GM21381 (cell line): ENCODE results near the gene AHNAK.
"Not testable (repeated sequence)": the region's sequence is repeated elsewhere in the genome, so short reads cannot be mapped to it uniquely, and the experiment has no call there.

ENCODE experiments used
- ATAC-seq: cut with Tn5 transposase; IDR thresholded peaks from one replicate; pipeline ENCODE4 v1.9.1; 2021; ENCODE audit warnings: mild to moderate bottlenecking, moderate library complexity; ENCODE audit not compliant: unreplicated experiment

The AHNAK gene

GRCh38 chr11:62466444-62466843, 80.2 kb downstream of the AHNAK start:
- ATAC-seq, result no peak

GRCh38 chr11:62464655-62465054, 82.0 kb downstream of the AHNAK start:
- ATAC-seq, result no peak

GRCh38 chr11:62463121-62463542, 83.5 kb downstream of the AHNAK start:
- ATAC-seq, result no peak

- ATAC-seq, result no peak
These were observed 84.1 kb downstream of the AHNAK start for GRCh38 chr11:62462508-62462892.

DNA sequence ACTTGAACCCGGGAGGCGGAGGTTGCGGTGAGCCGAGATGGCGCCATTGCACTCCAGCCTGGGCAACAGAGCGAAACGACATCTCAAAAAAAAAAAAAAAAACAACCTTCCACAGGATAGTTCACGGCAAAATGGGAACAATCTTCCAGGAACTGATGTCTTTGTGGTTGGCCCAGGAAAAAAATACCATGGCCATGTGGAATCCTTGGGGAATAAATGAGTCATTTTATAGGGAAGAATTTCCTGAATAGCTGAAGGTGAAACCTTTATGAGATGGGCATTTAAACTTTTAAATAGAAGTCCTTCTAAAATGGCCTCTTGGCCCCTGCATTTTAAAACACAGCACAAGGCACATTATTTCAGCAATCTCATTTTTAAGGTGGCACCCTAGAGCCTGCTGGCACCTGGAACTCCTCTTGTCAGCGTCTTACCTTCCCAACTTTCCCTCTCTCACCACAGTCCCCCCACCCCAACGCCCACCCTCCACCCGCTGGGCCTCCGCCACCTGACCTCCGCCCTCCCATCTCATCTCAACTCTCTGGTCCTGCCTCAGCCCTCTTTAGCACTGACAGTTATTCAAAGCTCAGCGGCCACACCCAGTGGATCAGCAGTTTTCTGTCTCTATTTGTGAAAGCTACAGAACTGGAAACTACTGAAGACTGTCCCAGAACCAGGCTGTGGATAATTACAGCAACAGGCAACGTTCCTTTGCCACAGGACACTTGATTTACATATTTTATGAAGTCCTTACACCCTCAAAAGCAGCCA, 84.7 kb downstream of the AHNAK start:
- no peak for ATAC-seq

GRCh38 chr11:62459080-62459479, 87.5 kb downstream of the AHNAK start:
- no peak for ATAC-seq

DNA sequence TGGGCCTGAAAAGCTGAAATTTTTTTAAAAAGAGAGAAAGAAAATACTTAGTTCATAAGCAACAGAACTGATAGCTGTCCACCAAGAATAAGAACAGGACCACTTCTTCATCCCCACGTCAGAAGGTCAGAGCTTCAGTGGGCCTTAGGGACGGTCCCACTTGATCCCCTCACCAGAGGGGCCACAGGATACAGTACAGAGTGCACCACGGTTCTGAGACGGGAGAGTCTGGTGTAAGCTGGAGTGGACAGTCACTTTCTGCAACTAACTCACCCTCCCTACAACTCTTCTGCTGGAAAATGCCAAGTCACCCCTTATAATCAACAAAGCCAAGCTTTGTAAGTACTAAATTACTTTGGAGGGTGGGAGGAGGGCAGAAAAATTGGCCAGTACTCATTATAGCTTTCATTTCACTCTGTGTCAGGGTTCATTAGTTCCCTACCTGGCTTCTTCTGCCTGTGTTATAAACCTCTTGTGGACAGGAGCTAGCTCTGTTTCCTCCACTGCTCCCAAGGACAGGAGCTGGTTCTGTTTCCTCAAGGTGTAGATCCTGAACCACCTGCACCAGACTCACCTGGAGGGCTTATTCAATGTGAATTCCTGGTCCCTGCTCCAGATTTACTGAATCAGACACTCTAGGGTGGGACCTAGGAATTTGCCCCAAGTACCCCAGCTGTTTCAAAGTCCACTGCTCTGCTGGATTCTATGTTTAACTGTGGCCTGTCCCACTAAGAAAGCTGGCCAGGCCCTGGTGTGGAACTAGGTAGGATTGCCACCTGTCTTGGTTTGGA, 88.2 kb downstream of the AHNAK start:
- no peak for ATAC-seq

GRCh38 chr11:62457478-62457877, 89.1 kb downstream of the AHNAK start:
- no peak for ATAC-seq

- ATAC-seq, result no peak
These were observed 90.0 kb downstream of the AHNAK start for GRCh38 chr11:62456630-62457029.

DNA sequence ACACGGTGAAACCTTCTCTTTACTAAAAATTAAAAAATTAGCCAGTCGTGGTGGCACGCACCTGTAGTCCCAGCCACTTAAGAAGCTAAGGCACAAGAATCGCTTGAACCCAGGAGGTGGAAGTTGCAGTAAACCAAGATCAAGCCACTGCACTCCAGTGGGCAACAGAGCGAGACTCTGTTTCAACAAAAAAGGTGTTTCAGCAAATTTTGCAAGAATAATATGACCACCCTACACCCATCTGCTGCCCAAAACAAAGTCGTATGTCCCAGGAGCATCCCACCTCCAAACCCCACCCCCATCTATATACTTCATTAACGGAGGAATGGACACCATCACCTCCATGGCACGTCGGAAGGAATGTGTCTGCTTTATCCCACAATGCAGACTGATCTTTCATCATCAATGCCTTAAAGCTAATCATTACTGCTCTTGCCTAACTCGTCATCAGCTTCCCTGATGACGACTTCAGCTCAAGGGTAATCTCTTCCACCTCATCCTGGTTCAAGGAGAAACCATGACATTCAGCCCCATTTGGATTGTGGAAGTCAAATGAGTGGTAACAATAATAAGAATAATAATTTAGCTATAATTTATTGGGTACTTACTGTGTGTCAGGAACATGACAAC, 93.7 kb downstream of the AHNAK start:
- ATAC-seq, result no peak

GRCh38 chr11:62452261-62452660, 94.3 kb downstream of the AHNAK start:
- no peak for ATAC-seq

GRCh38 chr11:62451241-62451621, 95.4 kb downstream of the AHNAK start:
- no peak for ATAC-seq

DNA sequence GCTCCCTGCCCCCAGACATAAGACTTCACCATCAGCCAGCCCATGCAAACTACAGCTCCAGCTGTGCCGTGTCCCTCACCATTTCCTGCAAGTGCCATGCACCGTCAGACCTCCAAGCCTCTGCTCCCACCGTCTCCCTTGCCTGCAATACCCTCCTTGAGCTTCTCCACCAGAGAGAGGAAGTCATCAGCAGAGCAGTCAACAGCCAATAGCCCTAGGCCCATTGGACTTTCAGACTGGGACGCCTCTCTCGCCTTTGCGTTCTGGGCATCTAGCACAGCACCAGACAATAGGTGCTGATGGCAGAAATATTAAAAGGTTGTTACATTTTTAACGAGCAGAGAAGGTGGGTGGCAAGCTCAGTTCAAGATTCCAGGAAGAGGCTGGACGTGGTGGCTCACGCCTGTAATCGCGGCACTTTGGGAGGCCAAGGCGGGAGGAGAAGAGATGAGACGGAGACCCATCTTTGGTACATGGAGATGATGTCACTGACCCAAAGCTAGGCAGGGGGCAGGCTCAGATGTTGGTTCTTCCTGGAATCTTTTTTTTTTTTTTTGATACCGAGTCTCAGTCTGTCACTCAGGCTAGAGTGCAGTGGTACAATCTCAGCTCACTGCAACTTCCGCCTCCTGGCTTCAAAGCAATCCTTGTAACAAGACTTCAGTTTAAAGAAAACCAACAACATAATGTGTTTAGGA, 95.9 kb downstream of the AHNAK start:
- no peak for ATAC-seq

DNA sequence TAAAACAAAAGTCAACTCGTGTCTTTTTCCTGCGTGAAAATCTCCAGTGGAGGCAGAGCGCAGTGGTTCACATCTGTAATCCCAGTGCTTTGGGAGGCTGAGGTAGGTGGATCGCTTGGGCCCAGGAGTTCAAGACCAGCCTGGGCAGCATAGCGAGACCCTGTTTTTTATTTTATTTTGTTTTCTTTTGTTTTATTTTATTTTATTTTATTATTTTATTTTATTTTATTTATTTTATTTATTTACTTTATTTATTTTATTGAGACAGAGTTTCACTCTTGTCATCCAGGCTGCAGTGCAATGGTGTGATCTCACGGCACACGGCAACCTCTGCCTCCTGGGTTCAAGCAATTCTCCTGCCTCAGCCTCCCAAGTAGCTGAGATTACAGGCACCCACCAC, 96.7 kb downstream of the AHNAK start:
- ATAC-seq, result not testable (repeated sequence)

DNA sequence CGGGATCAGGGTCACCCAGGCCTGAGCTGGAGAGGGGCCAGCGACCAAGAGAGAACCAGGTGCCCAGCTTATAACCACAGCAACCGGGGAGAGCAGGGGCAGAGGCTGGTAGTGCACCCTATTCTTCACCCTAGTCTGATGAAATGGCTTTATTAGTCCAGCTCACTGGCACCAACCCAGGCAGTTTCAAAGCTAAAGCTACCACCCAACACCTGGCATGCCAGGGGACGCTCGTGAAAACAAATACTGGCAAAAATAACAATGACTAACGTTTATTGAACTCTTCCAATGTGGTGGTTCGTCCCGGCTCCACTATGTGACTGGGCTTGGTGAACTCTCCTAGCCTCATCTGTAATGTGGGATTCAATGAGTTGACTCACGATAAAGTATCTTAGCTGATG, 97.2 kb downstream of the AHNAK start:
- ATAC-seq, result no peak

GRCh38 chr11:62446091-62446490, 100.5 kb downstream of the AHNAK start:
- ATAC-seq, result no peak

GRCh38 chr11:62445314-62445740, 101.3 kb downstream of the AHNAK start:
- ATAC-seq, result no peak

- ATAC-seq, result no peak
These were observed 101.8 kb downstream of the AHNAK start for GRCh38 chr11:62444835-62445234.

DNA sequence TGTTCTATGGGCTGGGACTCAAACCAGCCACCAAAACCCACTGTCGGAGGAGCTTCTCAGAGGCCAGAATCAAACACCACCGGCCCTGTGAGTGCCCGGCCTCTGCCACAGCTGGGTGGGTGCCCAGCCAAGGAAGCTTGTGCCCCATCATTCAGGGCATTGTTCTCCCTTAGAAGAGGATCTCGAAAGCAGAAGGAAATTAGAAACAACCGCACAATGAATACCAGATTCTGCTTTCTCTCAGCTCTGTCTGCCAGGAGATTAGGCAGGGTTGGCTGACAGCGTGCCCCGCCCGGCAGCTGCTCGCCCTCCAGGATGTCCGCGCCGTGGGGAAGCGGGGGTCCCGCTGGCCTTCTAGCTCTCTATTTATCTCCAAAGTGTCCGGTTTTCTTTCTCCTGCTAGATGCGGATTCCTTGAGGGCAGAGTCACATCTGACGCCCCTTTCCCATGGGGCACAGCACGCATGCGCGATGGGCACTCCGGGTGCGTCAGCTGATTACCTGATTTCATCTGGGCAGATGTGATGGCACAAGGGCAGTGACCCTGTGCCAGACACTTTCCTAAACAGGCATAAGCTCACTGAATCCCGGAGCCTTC, 102.3 kb downstream of the AHNAK start:
- no peak for ATAC-seq

- no peak for ATAC-seq
These were observed 103.0 kb downstream of the AHNAK start for GRCh38 chr11:62443390-62444235.
